Fibroblast of skin of left quadriceps (primary cell): ENCODE results near the gene EEPD1.
"Not testable (repeated sequence)": the region's sequence is repeated elsewhere in the genome, so short reads cannot be mapped to it uniquely, and the experiment has no call there.

Source experiments
- DNase-seq, 2 experiments: peaks; one replicate each; pipeline ENCODE4 v3.0.0-alpha.2; 2013; ENCODE audit warnings: low read depth in 2 of 2

Gene EEPD1

GRCh38 chr7:36214608-36215456, 61.8 kb downstream of the EEPD1 start:
- peak in 1 of 2 experiments; percentile 26 for DNase-seq

- no peak for DNase-seq
Measured at GRCh38 chr7:36215457-36215765, 62.4 kb downstream of the EEPD1 start.

DNA sequence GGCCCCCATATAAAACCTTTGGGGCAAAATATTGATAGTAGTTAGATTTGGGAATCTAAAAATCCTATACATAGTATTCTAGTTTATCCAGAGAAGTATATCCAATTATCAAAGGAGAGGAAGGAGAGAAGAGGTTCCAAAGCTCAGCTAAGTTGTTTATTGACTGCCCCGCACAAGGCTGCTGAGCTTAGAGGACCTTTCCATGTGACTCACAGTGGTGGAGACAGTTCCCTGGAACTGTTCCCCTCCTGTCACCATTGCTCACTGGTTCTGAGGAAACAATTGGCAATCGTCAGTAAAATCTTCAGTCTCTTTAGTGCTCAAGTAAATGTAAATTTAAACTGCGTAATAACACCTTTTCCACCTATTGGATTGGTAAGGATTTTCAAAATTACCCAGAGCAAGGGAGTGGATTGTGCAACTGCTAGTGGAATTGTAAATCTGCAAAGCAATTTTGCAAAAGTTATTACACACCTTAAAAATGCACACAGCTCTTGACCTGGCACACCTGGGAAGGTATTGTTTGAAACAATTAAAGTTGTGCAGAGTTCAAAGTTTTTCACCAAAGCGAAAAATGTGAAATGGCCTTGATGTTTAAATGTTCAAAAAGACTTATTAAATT, 63.1 kb downstream of the EEPD1 start:
- DNase-seq: no peak

DNA sequence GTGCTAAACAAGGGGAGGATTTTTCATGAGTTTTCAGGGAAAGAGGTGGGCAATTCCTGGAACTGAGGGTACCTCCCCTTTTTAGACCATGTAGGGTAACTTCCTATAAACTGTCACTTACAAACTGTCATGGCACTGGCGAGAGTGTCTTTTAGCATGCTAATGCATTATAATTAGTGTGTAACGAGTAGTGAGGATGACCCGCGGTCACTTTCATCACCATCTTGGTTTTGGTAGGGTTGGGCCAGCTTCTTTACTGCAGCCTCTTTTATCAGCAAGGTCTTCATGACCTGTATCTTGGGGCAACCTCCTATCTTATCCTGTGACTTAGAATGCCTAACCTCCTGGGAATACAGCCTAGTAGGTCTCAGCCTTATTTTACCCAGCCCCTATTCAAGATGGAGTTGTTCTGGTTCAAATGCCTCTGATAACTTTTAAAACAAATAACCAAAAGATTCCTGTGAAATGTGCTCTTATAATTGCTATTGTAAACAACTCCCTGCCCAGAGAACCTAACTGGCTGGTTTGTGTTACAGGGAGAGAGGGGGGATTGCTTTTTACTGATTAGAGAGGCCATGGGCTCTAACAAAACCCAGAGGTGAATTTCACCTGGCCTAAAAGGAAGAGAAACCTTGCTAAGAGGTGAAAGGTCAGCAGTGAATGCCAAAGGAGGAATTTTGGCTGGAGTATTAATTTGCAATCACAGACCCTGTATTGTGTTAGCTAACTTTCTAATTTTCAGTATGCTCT, 64.3 kb downstream of the EEPD1 start:
- no peak for DNase-seq

DNA sequence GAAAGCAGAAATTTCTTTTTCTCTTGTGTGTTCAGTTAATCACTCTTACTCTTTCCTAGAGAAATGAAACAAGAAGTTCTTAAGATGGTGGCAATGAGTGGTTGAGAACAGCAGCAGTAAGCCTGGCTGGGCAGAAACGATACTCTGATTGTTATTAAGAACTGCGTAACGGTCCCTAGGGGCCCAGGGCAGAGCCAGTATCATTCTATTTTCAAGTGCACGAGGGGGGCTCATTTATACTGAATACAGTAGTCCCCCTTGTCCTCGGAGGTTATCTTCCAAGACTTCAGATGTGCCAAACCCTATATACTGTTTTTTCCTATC, 64.9 kb downstream of the EEPD1 start:
- DNase-seq: no peak

DNA sequence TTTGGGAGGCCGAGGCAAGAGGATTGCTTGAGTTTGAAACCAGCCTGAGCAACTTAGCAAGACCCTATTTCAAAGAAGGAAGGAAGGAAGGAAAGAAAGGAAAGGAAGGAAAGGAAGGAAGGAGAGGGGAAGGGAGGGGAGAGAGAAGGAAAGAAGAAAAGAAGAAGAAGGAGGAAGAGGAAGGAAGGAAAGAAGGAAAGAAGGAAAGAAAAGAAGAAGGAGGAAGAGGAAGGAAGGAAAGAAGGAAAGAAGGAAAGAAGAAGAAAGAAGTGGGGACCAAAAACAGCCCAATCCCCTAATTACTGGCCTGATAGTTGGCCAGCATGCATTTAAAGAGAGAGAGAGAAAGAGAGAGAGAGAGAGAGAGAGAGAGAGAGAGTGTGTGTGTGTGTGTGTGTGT, 66.4 kb downstream of the EEPD1 start:
- DNase-seq: no peak

DNA sequence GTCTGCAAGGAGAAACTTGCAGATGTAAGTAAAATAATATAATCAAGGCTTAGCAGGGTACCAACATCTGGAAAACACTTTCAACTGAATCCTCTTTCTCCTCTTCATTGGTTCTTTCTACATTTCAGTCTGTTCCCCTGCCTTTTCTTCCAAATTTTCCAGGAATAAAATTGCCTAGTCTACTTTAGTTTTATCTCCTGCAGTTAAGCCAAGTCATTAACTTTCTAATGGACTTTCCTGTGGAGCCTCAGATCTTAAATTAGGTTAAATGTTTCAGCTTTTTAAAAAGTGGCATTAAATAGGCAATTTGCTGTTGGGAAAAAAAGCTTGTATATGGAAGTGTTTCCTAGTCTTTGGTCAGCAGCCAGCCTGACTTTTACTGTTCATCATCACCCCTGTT, 70.8 kb downstream of the EEPD1 start:
- DNase-seq: no peak

GRCh38 chr7:36224934-36225858, 72.1 kb downstream of the EEPD1 start:
- DNase-seq: no peak

- no peak for DNase-seq
Measured at GRCh38 chr7:36226151-36226550, 73.1 kb downstream of the EEPD1 start.

GRCh38 chr7:36227223-36227622, 74.2 kb downstream of the EEPD1 start:
- peak; percentile 69 to 75 for DNase-seq

DNA sequence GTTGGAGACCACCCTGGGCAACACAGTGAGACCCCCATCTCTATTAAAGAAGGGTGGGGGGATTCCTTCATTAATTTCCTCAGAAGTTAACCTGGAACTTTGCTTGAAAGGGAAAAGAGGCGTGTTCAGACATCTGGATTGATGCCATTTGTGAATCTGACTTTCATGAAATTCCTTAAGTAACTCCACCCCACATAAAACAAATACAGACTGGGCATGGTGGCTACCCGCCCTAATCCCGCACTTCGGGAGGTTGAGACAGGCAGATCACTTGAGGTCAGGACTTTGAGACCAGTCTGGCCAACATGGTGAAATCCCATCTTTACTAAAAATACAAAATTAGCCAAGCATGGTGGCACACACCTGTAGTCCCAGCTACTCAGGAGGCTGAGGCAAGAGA, 75.0 kb downstream of the EEPD1 start:
- DNase-seq: no peak

DNA sequence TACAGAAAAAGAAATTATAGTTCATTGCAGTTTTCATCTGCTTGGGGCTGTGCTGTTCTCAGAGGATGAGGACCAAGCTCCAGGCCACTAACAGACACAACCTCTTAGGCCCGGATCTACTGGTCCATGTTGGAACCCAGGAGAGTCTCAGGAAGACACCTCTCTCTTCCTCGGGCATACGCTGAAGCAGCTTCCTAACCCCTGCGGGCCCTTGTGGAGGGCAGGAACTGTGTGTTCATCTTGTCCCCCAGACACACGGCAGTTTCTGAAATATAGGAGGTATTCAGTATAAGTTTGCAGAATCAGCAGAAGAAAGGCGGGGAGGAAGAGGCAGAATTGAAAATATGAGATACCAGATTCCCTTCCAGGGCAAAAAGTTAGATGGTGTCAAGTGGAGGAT, 78.4 kb downstream of the EEPD1 start:
- DNase-seq: no peak

- DNase-seq: no peak
Measured at GRCh38 chr7:36232555-36232954, 79.5 kb downstream of the EEPD1 start.

DNA sequence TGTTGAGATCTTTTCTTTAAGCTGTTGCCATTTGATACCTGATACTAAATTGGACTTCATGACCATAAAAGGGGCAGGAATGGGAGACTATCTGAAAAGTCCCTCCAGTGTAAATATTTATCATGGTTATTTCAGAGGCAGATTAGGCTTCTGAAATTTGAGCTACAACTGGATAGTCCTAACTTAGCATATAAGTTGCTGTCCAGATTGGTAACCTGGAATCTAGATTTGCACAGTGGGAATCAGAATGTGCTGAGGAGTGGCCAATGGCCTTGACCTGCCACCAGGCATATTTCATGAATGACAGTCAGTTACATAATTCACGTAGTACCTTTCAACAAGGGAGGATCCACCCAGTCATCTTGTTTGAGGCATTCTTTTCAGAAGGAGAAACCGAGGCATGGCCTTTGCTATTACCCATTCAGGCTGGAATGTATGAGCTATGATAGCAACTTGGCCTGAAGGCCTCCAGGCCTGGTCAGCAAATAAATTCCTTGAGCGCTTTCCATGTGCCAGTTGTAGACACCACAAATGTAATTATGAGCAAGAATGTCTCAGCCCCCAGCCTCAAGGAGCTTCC, 80.0 kb downstream of the EEPD1 start:
- no peak for DNase-seq

- DNase-seq: no peak
Measured at GRCh38 chr7:36236073-36236472, 83.0 kb downstream of the EEPD1 start.

DNA sequence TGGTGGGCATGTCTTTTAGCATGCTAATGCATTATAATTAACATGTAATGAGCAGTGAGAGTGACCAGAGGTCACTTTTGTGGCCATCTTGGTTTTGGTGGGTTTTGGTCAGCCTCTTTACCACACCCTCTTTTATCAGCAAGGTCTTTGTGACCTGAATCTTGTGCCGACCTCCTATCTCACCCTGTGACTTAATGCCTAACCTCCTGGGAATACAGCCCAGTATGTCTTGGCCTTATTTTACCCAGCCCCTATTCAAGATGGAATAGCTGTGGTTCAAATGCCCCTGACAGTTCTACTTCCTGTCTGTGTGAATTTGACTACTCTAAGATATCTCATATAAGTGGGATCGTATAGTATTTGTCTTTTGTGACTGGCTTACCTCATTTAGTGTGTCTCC, 85.1 kb downstream of the EEPD1 start:
- DNase-seq: no peak

GRCh38 chr7:36243356-36243755, 90.3 kb downstream of the EEPD1 start:
- not testable (repeated sequence) for DNase-seq

DNA sequence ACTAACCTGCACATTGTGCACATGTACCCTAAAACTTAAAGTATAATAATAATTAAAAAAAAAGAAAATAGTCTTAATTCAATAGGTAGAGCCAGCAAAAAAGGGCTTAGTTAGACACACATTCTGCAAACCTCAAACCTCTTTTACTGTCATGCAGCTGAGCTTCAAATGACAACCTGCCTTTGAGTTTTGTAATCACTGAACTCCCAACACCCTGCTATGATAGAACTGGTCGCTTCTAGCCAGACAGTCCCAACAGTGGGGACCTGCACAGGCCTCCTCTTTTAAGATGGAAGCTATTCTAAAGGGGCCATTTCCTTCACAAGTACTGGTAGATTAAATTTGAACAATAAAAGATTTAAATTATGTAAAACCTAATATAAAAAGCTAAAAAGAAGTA, 90.9 kb downstream of the EEPD1 start:
- not testable (repeated sequence) for DNase-seq

- DNase-seq: no peak
Measured at GRCh38 chr7:36244429-36244828, 91.4 kb downstream of the EEPD1 start.

DNA sequence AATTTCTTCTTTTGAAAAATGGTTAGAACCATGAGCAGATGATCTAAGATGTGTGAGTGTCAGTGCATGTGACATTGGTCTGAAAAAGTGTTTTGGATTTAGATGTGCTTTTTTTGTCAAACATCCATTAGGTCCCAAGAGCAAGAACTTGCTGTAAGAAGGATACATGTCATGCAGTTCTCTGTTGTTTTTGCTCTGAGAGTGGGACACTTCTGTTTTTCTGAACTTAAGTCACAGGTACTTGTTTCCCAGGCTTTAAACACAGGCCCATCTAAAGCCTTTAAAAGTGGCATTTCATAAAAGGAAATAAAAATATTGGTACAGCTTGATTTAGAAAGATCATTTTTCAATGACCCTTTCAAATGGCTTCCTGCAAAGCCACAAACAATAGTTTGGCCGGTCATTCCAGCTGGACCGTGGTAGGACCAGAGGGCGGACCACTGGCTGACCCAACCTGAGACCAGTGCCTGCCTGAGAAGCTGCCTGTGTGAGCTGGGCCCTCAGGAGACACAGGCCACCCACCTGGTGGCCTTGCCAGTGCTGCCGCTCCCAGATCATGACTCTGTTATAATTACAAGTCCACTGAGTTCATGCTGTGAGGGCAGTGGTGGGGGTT, 92.7 kb downstream of the EEPD1 start:
- no peak for DNase-seq

- DNase-seq: no peak
Measured at GRCh38 chr7:36249091-36249490, 96.0 kb downstream of the EEPD1 start.
